Body of pancreas (tissue), 4 donors: ENCODE results near the gene HEXIM1. TPM values are rescaled to one million over a fixed set of nuclear protein-coding genes. Genes with fewer than 3 reads are reported as not detected.

Experiments used
- ATAC-seq: fragments of 150-250 bp; one replicate; pipeline ENCODE4 v1.9.1; 2016
- DNase-seq, 4 donors: peaks; one replicate each; pipeline ENCODE4 v3.0.0-alpha.2; 2019
- H3K27ac ChIP-seq, 4 donors: fragments of 200-600 bp; sonication (generic); 1 replicate in 3 of 4; 2 replicates in 1 of 4; pipeline versions ENCODE4 v1.5.1 to v1.6.1; 2016 to 2019; ENCODE audit warnings: mild to moderate bottlenecking in 1 of 4, mixed read lengths in 1 of 4, moderate library complexity in 1 of 4
- H3K27me3 ChIP-seq, 2 donors: fragments of 200-600 bp; sonication (generic); one replicate each; pipeline ENCODE4 v1.6.0; 2016; ENCODE audit warnings: mild to moderate bottlenecking in 1 of 2
- H3K36me3 ChIP-seq, 2 donors: fragments of 200-600 bp; sonication (generic); replicated peaks in 1 of 2; 2 replicates each; pipeline ENCODE4 v1.5.1; 2016; ENCODE audit warnings: low read depth in 2 of 2; ENCODE audit not compliant: insufficient read depth in 1 of 2
- H3K4me1 ChIP-seq: fragments of 200-600 bp; sonication (generic); one replicate; pipeline ENCODE4 v1.6.0; 2016
- H3K4me3 ChIP-seq, 2 donors: fragments of 200-600 bp; sonication (generic); 1 replicate in 1 of 2; 2 replicates in 1 of 2; pipeline ENCODE4 v1.5.1; 2016 to 2019
- H3K9me3 ChIP-seq, 3 donors: fragments of 200-600 bp; sonication (generic); 1 replicate in 2 of 3; 2 replicates in 1 of 3; pipeline ENCODE4 v1.5.1; 2016
- POLR2A ChIP-seq, 3 donors: fragments of 450-650 bp; IDR thresholded peaks; one replicate each; pipeline ENCODE4 v1.6.1; 2016; ENCODE audit warnings: antibody characterized with exemption in 3 of 3, mild to moderate bottlenecking in 2 of 3
- WGBS, 2 donors: methylation state at CpG; one replicate each; pipeline ENCODE4 v1.1.5; 2017; 5-methylcytosine and 5-hydroxymethylcytosine counted together
- intact Hi-C: fragments of 100-400 bp; cut with DNase I; formaldehyde crosslinking; loops from one replicate; pipeline ENCODE4 v1.15.1; 2023
- total RNA-seq, 2 donors: library from RNA; depleted of rRNA; stranded (reverse); fragments of >200 nt; gene quantifications; one replicate each; pipeline ENCODE4 v1.1.0, GENCODE V29; 2016
- TF ChIP-seq, protein P1 (sequence below), 7 experiments: fragments of 450-650 bp in 4 of 7; fragments of 200-600 bp in 3 of 7; sonication (generic) in 3 of 7; IDR thresholded peaks; one replicate each; pipeline ENCODE4 v1.5.1; 2016 to 2019; ENCODE audit warnings: antibody characterized with exemption in 7 of 7

Gene HEXIM1
- total RNA-seq, 2 donors from 2014 or later, result 13.8 to 15.3 TPM

DNA sequence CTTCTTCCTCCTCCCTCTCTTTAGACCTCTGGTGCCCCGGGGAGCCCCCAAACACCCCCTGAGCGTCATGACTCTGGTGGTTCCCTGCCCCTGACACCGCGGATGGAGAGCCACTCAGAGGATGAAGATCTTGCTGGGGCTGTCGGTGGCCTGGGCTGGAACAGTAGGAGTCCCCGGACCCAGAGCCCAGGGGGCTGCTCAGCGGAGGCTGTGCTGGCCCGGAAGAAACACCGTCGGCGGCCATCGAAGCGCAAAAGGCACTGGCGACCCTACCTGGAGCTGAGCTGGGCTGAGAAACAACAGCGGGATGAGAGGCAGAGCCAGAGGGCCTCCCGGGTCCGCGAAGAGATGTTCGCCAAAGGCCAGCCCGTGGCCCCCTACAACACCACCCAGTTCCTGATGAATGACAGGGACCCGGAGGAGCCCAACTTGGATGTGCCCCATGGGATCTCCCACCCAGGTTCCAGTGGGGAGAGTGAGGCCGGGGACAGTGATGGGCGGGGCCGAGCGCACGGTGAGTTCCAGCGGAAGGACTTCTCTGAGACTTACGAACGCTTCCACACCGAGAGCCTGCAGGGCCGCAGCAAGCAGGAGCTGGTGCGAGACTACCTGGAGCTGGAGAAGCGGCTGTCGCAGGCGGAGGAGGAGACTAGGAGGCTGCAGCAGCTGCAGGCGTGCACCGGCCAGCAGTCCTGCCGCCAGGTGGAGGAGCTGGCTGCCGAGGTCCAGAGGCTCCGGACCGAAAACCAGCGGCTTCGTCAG lies 20.9 kb downstream of the HEXIM1 start:
- no peak overlapping the region for H3K4me3 ChIP-seq
- H3K9me3 ChIP-seq, result no peaks in the 10 kb centered on the region
- peaks cover 39% of the 10 kb centered on the region for H3K4me1 ChIP-seq
- WGBS, 2 donors, result 94% methylated on average over 27 to 38 of the region's 43 CpGs
- no peak for DNase-seq
- H3K36me3 ChIP-seq, result no peaks in the 10 kb centered on the region
- H3K27me3 ChIP-seq, result no peaks in the 10 kb centered on the region
- ATAC-seq, result no peak
- TF ChIP-seq, protein P1, sequence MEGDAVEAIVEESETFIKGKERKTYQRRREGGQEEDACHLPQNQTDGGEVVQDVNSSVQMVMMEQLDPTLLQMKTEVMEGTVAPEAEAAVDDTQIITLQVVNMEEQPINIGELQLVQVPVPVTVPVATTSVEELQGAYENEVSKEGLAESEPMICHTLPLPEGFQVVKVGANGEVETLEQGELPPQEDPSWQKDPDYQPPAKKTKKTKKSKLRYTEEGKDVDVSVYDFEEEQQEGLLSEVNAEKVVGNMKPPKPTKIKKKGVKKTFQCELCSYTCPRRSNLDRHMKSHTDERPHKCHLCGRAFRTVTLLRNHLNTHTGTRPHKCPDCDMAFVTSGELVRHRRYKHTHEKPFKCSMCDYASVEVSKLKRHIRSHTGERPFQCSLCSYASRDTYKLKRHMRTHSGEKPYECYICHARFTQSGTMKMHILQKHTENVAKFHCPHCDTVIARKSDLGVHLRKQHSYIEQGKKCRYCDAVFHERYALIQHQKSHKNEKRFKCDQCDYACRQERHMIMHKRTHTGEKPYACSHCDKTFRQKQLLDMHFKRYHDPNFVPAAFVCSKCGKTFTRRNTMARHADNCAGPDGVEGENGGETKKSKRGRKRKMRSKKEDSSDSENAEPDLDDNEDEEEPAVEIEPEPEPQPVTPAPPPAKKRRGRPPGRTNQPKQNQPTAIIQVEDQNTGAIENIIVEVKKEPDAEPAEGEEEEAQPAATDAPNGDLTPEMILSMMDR (IDR thresholded peaks at IDR 0.05), result no peak
- no peak for TF ChIP-seq POLR2A (IDR thresholded peaks at IDR 0.05)
- intact Hi-C loops, result no loop called here
- H3K27ac ChIP-seq, result no peak overlapping the region

DNA sequence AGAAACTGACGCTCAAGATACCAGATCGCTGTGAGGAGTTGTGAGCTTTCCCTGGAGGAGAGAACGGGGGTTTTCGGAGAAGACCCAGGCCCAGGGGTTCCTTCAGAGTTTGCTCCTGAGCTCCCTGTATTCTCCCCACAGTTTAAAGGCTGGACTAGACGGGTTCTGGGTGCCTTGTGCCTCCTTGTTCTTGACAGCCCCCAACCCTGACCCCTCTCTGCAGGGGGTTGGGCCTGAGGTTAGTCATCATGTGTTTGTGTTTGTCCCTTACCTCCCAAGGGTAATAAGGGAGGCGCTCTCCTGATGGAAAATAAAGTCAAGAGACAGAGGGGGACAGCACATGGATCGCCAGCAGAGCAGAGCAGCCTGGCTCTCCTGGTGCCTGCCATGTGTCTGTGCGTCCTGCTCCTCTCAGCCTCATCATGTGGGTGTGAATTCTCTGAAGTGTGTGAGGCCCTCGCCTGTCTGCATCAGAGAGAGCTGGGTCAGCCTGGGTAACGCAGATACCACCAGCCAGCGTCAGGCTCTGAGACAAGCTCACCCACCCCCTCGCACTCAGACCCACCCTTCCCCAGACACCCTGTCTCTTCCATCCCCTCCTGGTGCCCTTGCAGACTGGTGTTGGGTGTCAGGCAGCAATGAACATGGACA lies 22.1 kb downstream of the HEXIM1 start:
- Histone ChIP-seq H3K9me3 (no peaks in the 10 kb centered on the region), H3K36me3 (no peaks in the 10 kb centered on the region), H3K4me3 (no peak overlapping the region), H3K27me3 (no peaks in the 10 kb centered on the region), H3K4me1 (peaks cover 39% of the 10 kb centered on the region), H3K27ac (peak overlapping the region; percentile 52 to 89 (median 82))
- no peak for TF ChIP-seq POLR2A (IDR thresholded peaks at IDR 0.05)
- intact Hi-C loops, result no loop called here
- no peak for ATAC-seq
- WGBS, 2 donors, result 86 to 87% methylated on average over 8 to 12 of the region's 12 CpGs
- no peak for DNase-seq

DNA sequence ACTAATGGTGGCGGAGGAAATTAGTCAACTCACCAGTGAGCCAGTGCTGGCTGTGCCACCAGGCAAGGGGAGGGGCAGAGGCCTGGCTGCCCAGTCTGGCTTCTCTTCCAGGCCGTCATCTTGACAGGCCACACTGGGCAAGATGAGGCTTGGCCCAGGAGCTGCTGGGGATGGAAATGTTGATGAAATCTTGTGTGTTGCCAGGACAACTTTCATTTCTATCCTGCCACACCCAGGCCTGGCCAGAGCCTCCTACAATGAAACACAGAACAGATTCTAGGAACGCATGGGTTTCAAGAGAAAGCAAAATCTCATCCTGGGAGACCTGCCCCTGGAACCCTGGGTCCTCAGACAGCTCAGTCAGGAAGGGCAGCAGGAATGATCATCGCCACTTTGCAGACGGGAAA lies 22.7 kb downstream of the HEXIM1 start:
- peak in 2 of 3 donors; percentile 18 to 30 for TF ChIP-seq POLR2A (IDR thresholded peaks at IDR 0.05)
- TF ChIP-seq, protein P1 (IDR thresholded peaks at IDR 0.05), result no peak
- peak overlapping the region; percentile 81 to 89 (median 86) for H3K27ac ChIP-seq
- H3K9me3 ChIP-seq, result no peaks in the 10 kb centered on the region
- H3K36me3 ChIP-seq, result no peaks in the 10 kb centered on the region
- no peaks in the 10 kb centered on the region for H3K27me3 ChIP-seq
- WGBS, 2 donors, result 33 to 42% methylated on average over 4 to 5 of the region's 5 CpGs
- DNase-seq (peak; percentile 42 to 85 (median 62)), ATAC-seq (peak; percentile 43)
- H3K4me1 ChIP-seq, result peaks cover 39% of the 10 kb centered on the region
- intact Hi-C loops, result no loop called here
- no peak overlapping the region for H3K4me3 ChIP-seq

DNA sequence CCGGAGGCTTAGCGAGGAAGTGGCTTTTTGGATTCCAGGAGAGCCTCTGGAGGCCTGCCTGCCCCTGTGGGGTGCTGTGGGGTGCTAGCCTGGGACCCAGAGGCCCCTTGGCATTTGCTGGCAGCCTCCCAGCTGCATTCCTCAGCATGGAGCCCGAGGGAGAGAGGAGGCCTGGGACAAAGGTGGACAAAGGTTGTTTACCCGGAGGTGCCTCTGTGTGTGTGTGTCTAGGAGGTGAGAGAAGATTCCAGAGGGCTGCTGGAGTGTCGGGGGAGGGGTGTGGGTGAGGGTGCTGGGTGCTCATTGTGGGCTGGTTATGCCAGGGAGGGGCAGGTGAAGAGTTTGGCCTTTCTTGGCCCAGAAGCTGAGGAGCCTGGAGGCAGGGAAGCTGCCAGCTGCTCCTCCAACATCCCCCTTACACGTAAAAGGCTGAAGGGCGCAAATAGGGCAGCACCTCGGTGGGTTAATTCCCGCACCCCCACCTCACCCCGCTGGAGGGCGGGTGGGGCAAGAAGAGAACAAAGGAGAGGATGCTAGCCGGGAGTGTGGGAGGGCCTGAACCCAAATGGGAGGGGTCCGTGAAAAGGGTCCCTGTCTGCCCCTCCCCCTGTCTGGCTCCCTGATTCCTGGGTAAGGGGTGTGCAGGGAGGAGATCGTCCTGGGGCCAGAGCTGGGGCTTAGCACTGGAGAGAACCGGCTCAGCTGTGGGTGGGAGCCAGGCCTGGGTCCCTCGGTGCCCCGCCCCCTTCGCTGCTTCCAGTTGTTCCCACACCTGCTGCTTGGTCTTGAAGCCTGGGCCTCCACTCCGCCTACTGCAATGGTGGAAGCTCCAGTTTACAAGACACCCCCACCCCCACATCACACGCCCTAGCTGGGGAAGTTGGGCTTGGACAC lies 23.3 kb downstream of the HEXIM1 start:
- TF ChIP-seq, protein P1 (IDR thresholded peaks at IDR 0.05), result no peak
- TF ChIP-seq POLR2A (IDR thresholded peaks at IDR 0.05), result peak in 2 of 3 donors; percentile 15 to 25
- no peaks in the 10 kb centered on the region for H3K27me3 ChIP-seq
- H3K4me1 ChIP-seq, result peaks cover 46% of the 10 kb centered on the region
- H3K9me3 ChIP-seq, result no peaks in the 10 kb centered on the region
- intact Hi-C loops, result no loop called here
- no peaks in the 10 kb centered on the region for H3K36me3 ChIP-seq
- H3K4me3 ChIP-seq, result no peak overlapping the region
- 42 to 49% methylated on average over 17 to 20 of the region's 20 CpGs for WGBS, 2 donors
- peak overlapping the region; percentile 81 to 89 (median 86) for H3K27ac ChIP-seq
- ATAC-seq (peak; percentile 24), DNase-seq (peak; percentile 37 to 71 (median 52))

DNA sequence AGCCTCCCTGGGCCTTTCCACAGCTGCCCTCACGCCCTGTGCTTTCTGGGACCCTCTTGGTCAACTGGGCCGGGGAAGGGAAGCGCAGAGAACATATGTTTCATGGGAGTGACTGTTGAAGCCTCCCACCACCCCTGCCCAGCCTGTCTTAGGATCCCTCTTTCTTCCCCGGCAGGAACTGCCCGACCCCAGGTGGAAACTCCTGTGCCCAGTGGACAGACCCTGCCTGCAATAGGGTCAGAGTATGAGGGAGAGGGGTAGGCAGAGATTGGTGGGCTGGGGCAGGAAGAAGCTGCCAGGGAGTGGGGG lies 23.9 kb downstream of the HEXIM1 start:
- Histone ChIP-seq H3K27ac (peak overlapping the region; percentile 81 to 89 (median 86)), H3K9me3 (no peaks in the 10 kb centered on the region), H3K36me3 (no peaks in the 10 kb centered on the region), H3K4me3 (no peak overlapping the region), H3K4me1 (peaks cover 46% of the 10 kb centered on the region), H3K27me3 (no peaks in the 10 kb centered on the region)
- whole genome bisulfite sequencing, 2 donors, result 56 to 81% methylated on average over 5 of the region's 5 CpGs
- TF ChIP-seq, protein P1 (IDR thresholded peaks at IDR 0.05), result no peak
- TF ChIP-seq POLR2A (IDR thresholded peaks at IDR 0.05), result no peak
- ATAC-seq (no peak), DNase-seq (no peak)
- intact Hi-C loops, result no loop called here
